NCI-H345 treated with DMSO at 0.1 percent for 48 hours (cell line): ENCODE results near the gene MTFP1.
A peak's percentile ranks its signal among the peaks of the same experiment; 100 is the strongest.
"Not testable (repeated sequence)": the region's sequence is repeated elsewhere in the genome, so short reads cannot be mapped to it uniquely, and the experiment has no call there.

Experiments
- DNase-seq: peaks from one replicate; lab custom pipeline; 2025; ENCODE audit not compliant: unreplicated experiment; lab: John Stamatoyannopoulos, UW

Gene MTFP1

GRCh38 chr22:30425327-30425615 lies 297 bp upstream of the MTFP1 start:
- DNase-seq = no peak

- DNase-seq = peak; percentile 2
These were observed 1.1 kb downstream of the MTFP1 start for GRCh38 chr22:30426388-30427353.

- no peak for DNase-seq
These were observed 2.3 kb downstream of the MTFP1 start for GRCh38 chr22:30427871-30428270.

- no peak for DNase-seq
These were observed 4.3 kb downstream of the MTFP1 start for GRCh38 chr22:30429887-30430286.

- DNase-seq = no peak
These were observed 5.4 kb downstream of the MTFP1 start for GRCh38 chr22:30430933-30431332.

GRCh38 chr22:30432096-30432495 lies 6.5 kb downstream of the MTFP1 start:
- DNase-seq = no peak

- no peak for DNase-seq
These were observed 7.0 kb downstream of the MTFP1 start for GRCh38 chr22:30432520-30432919.

GRCh38 chr22:30433227-30433626 lies 7.7 kb downstream of the MTFP1 start:
- DNase-seq = no peak

GRCh38 chr22:30433773-30434172 lies 8.2 kb downstream of the MTFP1 start:
- DNase-seq = no peak

GRCh38 chr22:30434843-30435242 lies 9.3 kb downstream of the MTFP1 start:
- DNase-seq = no peak

- DNase-seq = no peak
These were observed 10.1 kb downstream of the MTFP1 start for GRCh38 chr22:30435674-30436126.

GRCh38 chr22:30436196-30436595 lies 10.6 kb downstream of the MTFP1 start:
- DNase-seq = no peak

GRCh38 chr22:30438559-30438958 lies 13.0 kb downstream of the MTFP1 start:
- DNase-seq = no peak

- no peak for DNase-seq
These were observed 13.7 kb downstream of the MTFP1 start for GRCh38 chr22:30439226-30439625.

- DNase-seq = no peak
These were observed 14.3 kb downstream of the MTFP1 start for GRCh38 chr22:30439836-30440235.

GRCh38 chr22:30441088-30441487 lies 15.5 kb downstream of the MTFP1 start:
- DNase-seq = no peak

GRCh38 chr22:30444632-30445437 lies 19.3 kb downstream of the MTFP1 start:
- peak; percentile 22 for DNase-seq

- no peak for DNase-seq
These were observed 20.0 kb downstream of the MTFP1 start for GRCh38 chr22:30445438-30446145.

GRCh38 chr22:30447656-30448055 lies 22.1 kb downstream of the MTFP1 start:
- no peak for DNase-seq

GRCh38 chr22:30451488-30451887 lies 25.9 kb downstream of the MTFP1 start:
- not testable (repeated sequence) for DNase-seq

- DNase-seq = no peak
These were observed 27.3 kb downstream of the MTFP1 start for GRCh38 chr22:30452861-30453260.
